Fibroblast of lung (primary cell): ENCODE measurements around the gene SLC38A10. TPM values are rescaled to one million over a fixed set of nuclear protein-coding genes. Genes with fewer than 3 reads are reported as not detected.
"Not testable (repeated sequence)": the region's sequence is repeated elsewhere in the genome, so short reads cannot be mapped to it uniquely, and the experiment has no call there.

Experiments used
- DNase-seq, 2 donors: peaks; one replicate each; pipeline versions ENCODE4 v3.0.0 to v3.0.0-alpha.2; 2010; ENCODE audit warnings: low read depth in 2 of 2
- H2AFZ ChIP-seq: 2 replicates; pipeline ENCODE4 v1.5.1; 2012; ENCODE audit warnings: low read length, control low read depth, inconsistent platforms
- H3K27ac ChIP-seq: 2 replicates; pipeline ENCODE4 v1.5.1; 2011; ENCODE audit warnings: low read length, control low read depth; ENCODE audit not compliant: insufficient read depth
- H3K27me3 ChIP-seq: 2 replicates; pipeline ENCODE4 v1.5.1; 2011; ENCODE audit warnings: mild to moderate bottlenecking, low read length; ENCODE audit not compliant: control insufficient read depth, insufficient read depth
- H3K36me3 ChIP-seq: 2 replicates; pipeline ENCODE4 v1.5.1; 2011; ENCODE audit warnings: low read length; ENCODE audit not compliant: control insufficient read depth, insufficient read depth
- H3K4me1 ChIP-seq: 2 replicates; pipeline ENCODE4 v1.5.1; 2011; ENCODE audit warnings: low read length; ENCODE audit not compliant: control insufficient read depth, insufficient read depth; ENCODE audit errors: extremely low read depth
- H3K4me2 ChIP-seq: 2 replicates; pipeline ENCODE4 v1.5.1; 2011; ENCODE audit warnings: low read length, control low read depth; ENCODE audit not compliant: insufficient read depth; ENCODE audit errors: extremely low read depth
- H3K4me3 ChIP-seq, 4 experiments: fragments of 200-600 bp in 1 of 4; sonication (generic) in 1 of 4; replicated peaks in 1 of 4; 2 replicates each; pipeline ENCODE4 v1.5.1; 2011 to 2016; ENCODE audit warnings: low read length in 4 of 4, low read depth in 3 of 4, mild to moderate bottlenecking in 3 of 4, control low read depth in 2 of 4, inconsistent platforms in 1 of 4, mixed read lengths in 1 of 4; ENCODE audit not compliant: insufficient read depth in 1 of 4; ENCODE audit errors: control extremely low read depth in 1 of 4
- H3K79me2 ChIP-seq: 2 replicates; pipeline ENCODE4 v1.5.1; 2012; ENCODE audit warnings: mild to moderate bottlenecking, low read length, inconsistent platforms; ENCODE audit not compliant: control insufficient read depth, insufficient read depth
- H3K9ac ChIP-seq: 2 replicates; pipeline ENCODE4 v1.5.1; 2011; ENCODE audit warnings: mild to moderate bottlenecking, low read length, control low read depth; ENCODE audit not compliant: insufficient read depth
- H3K9me3 ChIP-seq: 2 replicates; pipeline ENCODE4 v1.5.1; 2012; ENCODE audit warnings: low read depth, low read length; ENCODE audit not compliant: control insufficient read depth, insufficient read depth
- H4K20me1 ChIP-seq: 2 replicates; pipeline ENCODE4 v1.5.1; 2011; ENCODE audit warnings: low read length; ENCODE audit not compliant: control insufficient read depth, insufficient read depth; ENCODE audit errors: extremely low read depth
- EZH2 ChIP-seq: IDR thresholded peaks from 2 replicates; pipeline ENCODE4 v1.5.1; 2012; ENCODE audit warnings: low read length, control low read depth, mild to moderate bottlenecking; ENCODE audit errors: missing control alignments
- polyA plus RNA-seq, 2 donors: library from polyadenylated mRNA; depleted of rRNA in 1 of 2; stranded (reverse) in 1 of 2; unstranded in 1 of 2; fragments of >200 nt; gene quantifications; 2 replicates each; pipeline ENCODE4 v1.2.1, GENCODE V29; 2011 to 2012; ENCODE audit warnings: missing spikeins in 1 of 2
- total RNA-seq: library from RNA; depleted of rRNA; stranded (reverse); fragments of >200 nt; gene quantifications from 2 replicates; pipeline ENCODE4 v1.2.1, GENCODE V29; 2014
- TF ChIP-seq, protein P1 (sequence below), 2 donors: IDR thresholded peaks in 1 of 2; conservative IDR thresholded peaks in 1 of 2; 1 replicate in 1 of 2; 2 replicates in 1 of 2; pipeline ENCODE4 v1.5.1; 2011 to 2012; ENCODE audit warnings: low read length in 2 of 2, control low read depth in 1 of 2, inconsistent platforms in 1 of 2, low read depth in 1 of 2, mild to moderate bottlenecking in 1 of 2

Gene SLC38A10
- total and polyA plus RNA-seq, 2 donors (not counting 1 experiment from before 2014, with no cell fraction given) = 23.6 to 53.2 TPM

DNA sequence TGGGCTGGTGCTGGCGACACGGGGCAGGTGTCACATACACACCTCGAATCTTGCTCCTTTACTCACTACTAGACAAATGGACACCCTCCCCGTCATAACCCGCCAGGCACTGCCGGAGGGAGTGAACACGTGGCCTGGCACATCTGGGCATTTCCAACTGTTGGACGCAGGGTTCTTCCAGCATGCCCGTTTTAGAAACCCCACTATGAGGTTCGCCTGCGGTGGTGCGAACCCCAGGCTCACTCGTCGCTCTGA lies 65.5 kb downstream of the SLC38A10 start:
- no peak for TF ChIP-seq EZH2
- TF ChIP-seq, protein P1, sequence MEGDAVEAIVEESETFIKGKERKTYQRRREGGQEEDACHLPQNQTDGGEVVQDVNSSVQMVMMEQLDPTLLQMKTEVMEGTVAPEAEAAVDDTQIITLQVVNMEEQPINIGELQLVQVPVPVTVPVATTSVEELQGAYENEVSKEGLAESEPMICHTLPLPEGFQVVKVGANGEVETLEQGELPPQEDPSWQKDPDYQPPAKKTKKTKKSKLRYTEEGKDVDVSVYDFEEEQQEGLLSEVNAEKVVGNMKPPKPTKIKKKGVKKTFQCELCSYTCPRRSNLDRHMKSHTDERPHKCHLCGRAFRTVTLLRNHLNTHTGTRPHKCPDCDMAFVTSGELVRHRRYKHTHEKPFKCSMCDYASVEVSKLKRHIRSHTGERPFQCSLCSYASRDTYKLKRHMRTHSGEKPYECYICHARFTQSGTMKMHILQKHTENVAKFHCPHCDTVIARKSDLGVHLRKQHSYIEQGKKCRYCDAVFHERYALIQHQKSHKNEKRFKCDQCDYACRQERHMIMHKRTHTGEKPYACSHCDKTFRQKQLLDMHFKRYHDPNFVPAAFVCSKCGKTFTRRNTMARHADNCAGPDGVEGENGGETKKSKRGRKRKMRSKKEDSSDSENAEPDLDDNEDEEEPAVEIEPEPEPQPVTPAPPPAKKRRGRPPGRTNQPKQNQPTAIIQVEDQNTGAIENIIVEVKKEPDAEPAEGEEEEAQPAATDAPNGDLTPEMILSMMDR (conservative IDR thresholded peaks at IDR 0.05 in 1 of 2, IDR thresholded peaks at IDR 0.05 in 1 of 2; ENCODE audit: low read depth in 1 of 2, low read length in 2 of 2) = no peak
- no peak for DNase-seq
- no peak overlapping the region for H3K4me2 ChIP-seq
- no peaks in the 10 kb centered on the region for H3K79me2 ChIP-seq
- H3K4me1 ChIP-seq = no peaks in the 10 kb centered on the region
- H3K9me3 ChIP-seq = no peaks in the 10 kb centered on the region
- no peak overlapping the region for H3K9ac ChIP-seq
- peaks cover 14% of the 10 kb centered on the region for H3K36me3 ChIP-seq
- no peak overlapping the region for H3K27ac ChIP-seq
- H2AFZ ChIP-seq = no peak overlapping the region
- H3K27me3 ChIP-seq = no peaks in the 10 kb centered on the region
- H4K20me1 ChIP-seq = no peaks in the 10 kb centered on the region
- H3K4me3 ChIP-seq = no peak overlapping the region

DNA sequence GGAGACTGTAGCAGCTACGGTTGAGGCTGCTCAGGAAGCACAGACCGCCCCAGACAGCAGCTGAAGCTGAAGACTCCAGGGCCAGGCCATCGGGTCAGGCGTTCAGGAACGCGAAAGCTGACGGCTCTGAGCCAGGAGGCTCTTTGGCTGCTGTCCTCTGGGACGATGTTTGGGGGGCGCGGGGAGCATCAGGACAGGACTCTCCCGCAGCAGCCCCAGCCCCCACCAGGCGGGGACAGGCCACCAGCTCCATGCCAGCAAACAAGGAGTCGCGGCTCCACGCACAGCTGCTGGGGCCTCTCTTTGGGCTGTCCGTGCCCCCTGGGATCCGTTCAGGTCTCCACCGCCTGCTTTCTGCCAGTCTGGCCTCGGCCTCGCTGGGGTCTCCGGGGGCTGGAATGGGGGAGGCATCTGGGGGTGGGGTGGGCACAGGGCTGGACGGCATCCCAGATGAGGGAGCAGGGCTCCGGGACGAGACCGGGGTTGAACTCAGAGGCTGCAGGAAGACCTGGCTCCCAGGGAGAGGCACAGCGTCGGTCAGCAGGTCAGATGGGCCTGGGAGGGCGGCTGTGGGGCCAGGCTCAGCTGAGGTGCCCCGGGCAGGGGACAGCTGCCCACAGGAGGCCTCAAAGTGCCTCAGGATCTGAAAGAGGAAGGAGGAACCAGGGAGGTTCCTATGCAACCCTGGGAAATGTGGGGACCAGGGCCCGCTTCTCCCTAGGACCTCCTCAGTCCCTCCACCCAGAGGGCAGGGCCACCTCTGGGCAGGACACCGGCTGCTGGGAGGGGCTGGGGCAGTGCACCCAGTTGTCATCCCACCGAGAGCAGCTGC lies 66.1 kb downstream of the SLC38A10 start:
- no peaks in the 10 kb centered on the region for H3K9me3 ChIP-seq
- peaks cover 14% of the 10 kb centered on the region for H3K36me3 ChIP-seq
- no peak overlapping the region for H3K4me3 ChIP-seq
- DNase-seq = no peak
- H3K79me2 ChIP-seq = no peaks in the 10 kb centered on the region
- H2AFZ ChIP-seq = no peak overlapping the region
- H4K20me1 ChIP-seq = no peaks in the 10 kb centered on the region
- H3K4me2 ChIP-seq = no peak overlapping the region
- no peak overlapping the region for H3K9ac ChIP-seq
- no peaks in the 10 kb centered on the region for H3K4me1 ChIP-seq
- H3K27me3 ChIP-seq = no peaks in the 10 kb centered on the region
- TF ChIP-seq EZH2 = no peak
- TF ChIP-seq, protein P1 (conservative IDR thresholded peaks at IDR 0.05 in 1 of 2, IDR thresholded peaks at IDR 0.05 in 1 of 2; ENCODE audit: low read depth in 1 of 2, low read length in 2 of 2) = no peak
- no peak overlapping the region for H3K27ac ChIP-seq

DNA sequence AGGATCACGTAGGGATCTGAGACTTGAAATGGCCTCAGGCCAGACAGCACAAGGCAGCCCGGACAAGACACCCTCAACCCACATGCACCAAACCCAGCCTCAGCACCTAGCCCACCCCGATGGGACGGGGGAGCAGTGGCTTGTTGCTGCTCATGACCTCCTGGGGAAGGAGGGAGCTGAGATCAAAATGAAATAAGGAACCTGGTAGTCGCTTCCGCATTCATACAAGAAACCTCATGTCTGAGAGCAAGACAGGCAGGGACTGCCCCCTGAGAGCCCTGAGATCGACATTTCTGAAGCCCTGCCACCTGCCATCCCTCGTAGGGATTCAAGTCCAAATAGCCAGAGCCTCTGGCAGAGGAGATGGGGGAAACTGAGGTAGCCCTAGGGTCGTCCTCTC lies 66.7 kb downstream of the SLC38A10 start:
- Histone ChIP-seq H3K79me2 (no peaks in the 10 kb centered on the region), H3K4me2 (no peak overlapping the region), H2AFZ (no peak overlapping the region), H3K27ac (no peak overlapping the region), H4K20me1 (no peaks in the 10 kb centered on the region), H3K4me3 (no peak overlapping the region), H3K9ac (no peak overlapping the region), H3K9me3 (no peaks in the 10 kb centered on the region), H3K36me3 (peaks cover 14% of the 10 kb centered on the region), H3K4me1 (no peaks in the 10 kb centered on the region), H3K27me3 (no peaks in the 10 kb centered on the region)
- no peak for DNase-seq
- TF ChIP-seq EZH2 = no peak
- TF ChIP-seq, protein P1 (conservative IDR thresholded peaks at IDR 0.05 in 1 of 2, IDR thresholded peaks at IDR 0.05 in 1 of 2; ENCODE audit: low read depth in 1 of 2, low read length in 2 of 2) = no peak

DNA sequence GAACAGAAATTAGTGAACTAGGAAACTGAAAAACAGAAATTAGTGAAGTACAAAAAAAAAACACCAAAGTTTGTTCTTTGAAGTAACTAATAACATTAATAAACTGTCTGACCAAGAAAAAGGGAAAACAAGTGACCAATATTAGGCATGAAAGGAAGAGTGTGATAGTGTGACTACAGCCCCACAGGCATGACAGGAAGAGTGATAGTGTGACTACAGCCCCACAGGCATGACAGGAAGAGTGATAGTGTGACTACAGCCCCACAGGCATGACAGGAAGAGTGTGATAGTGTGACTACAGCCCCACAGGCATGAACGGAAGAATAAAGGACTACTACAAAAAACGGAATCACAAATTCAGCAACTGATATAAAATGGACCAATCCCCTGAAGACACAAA lies 67.5 kb downstream of the SLC38A10 start:
- H3K9ac ChIP-seq, H3K4me3 ChIP-seq, H3K4me2 ChIP-seq: not testable (repeated sequence)

More for the DNA sequence above, 67.5 kb downstream of the SLC38A10 start:
- not testable (repeated sequence) for H2AFZ ChIP-seq, H3K27me3 ChIP-seq, H3K9me3 ChIP-seq, H4K20me1 ChIP-seq, H3K4me1 ChIP-seq, DNase-seq, H3K27ac ChIP-seq, H3K79me2 ChIP-seq
- H3K36me3 ChIP-seq = peaks cover 11% of the 10 kb centered on the region
